ENCODE measurements around the gene CNGB1.
A peak's percentile ranks its signal among the peaks of the same experiment; 100 is the strongest.
"Not testable (repeated sequence)": the region's sequence is repeated elsewhere in the genome, so short reads cannot be mapped to it uniquely, and the experiment has no call there.

CNGB1 gene

GRCh38 chr16:57901480-57902069 is 69.4 kb downstream of the CNGB1 start:
- DNase-seq: no peak
- H3K4me3 Mint-ChIP-seq: no peak overlapping the region
- no peak for ATAC-seq
- H3K9me3 Mint-ChIP-seq: no peaks in the 10 kb centered on the region
- peaks cover 7% of the 10 kb centered on the region for H3K4me1 Mint-ChIP-seq
- H3K27ac Mint-ChIP-seq: no peak overlapping the region
- peaks cover 14% of the 10 kb centered on the region for H3K27me3 Mint-ChIP-seq

- ATAC-seq (no peak), DNase-seq (no peak)
- Mint-ChIP-seq H3K27ac (peak overlapping the region in 1 of 2 donors; percentile 68), H3K27me3 (peaks cover 14% of the 10 kb centered on the region), H3K4me3 (no peak overlapping the region), H3K9me3 (no peaks in the 10 kb centered on the region), H3K4me1 (peaks cover 1% of the 10 kb centered on the region)
These were observed 70.0 kb downstream of the CNGB1 start for GRCh38 chr16:57900796-57901479.

GRCh38 chr16:57899771-57900661 is 70.9 kb downstream of the CNGB1 start:
- ATAC-seq (peak; percentile 86), DNase-seq (peak; percentile 74 to 76)
- Mint-ChIP-seq H3K9me3 (no peaks in the 10 kb centered on the region), H3K27me3 (peaks cover 14% of the 10 kb centered on the region), H3K4me1 (peaks cover under 1% of the 10 kb centered on the region), H3K27ac (no peak overlapping the region), H3K4me3 (no peak overlapping the region)

GRCh38 chr16:57898961-57899360 is 72.0 kb downstream of the CNGB1 start:
- DNase-seq (no peak), ATAC-seq (no peak)
- Mint-ChIP-seq H3K4me3 (no peak overlapping the region), H3K27me3 (peaks cover 15% of the 10 kb centered on the region), H3K4me1 (peaks cover 11% of the 10 kb centered on the region), H3K9me3 (no peaks in the 10 kb centered on the region), H3K27ac (no peak overlapping the region)

- Mint-ChIP-seq H3K9me3 (no peaks in the 10 kb centered on the region), H3K27me3 (peaks cover 12% of the 10 kb centered on the region), H3K4me1 (peaks cover 14% of the 10 kb centered on the region), H3K4me3 (no peak overlapping the region), H3K27ac (no peak overlapping the region)
- DNase-seq: no peak
- ATAC-seq: no peak
These were observed 72.9 kb downstream of the CNGB1 start for GRCh38 chr16:57897996-57898395.

GRCh38 chr16:57897053-57897784 is 73.7 kb downstream of the CNGB1 start:
- H3K4me1 Mint-ChIP-seq: peaks cover 19% of the 10 kb centered on the region
- H3K27me3 Mint-ChIP-seq: peaks cover 19% of the 10 kb centered on the region

GRCh38 chr16:57895081-57895547 is 75.8 kb downstream of the CNGB1 start:
- peaks cover 19% of the 10 kb centered on the region for H3K4me1 Mint-ChIP-seq
- ATAC-seq, H3K27ac Mint-ChIP-seq, H3K9me3 Mint-ChIP-seq, DNase-seq, H3K4me3 Mint-ChIP-seq: not testable (repeated sequence)
- H3K27me3 Mint-ChIP-seq: peaks cover 24% of the 10 kb centered on the region

More at GRCh38 chr16:57897053-57897784, 73.7 kb downstream of the CNGB1 start:
- ATAC-seq (no peak), DNase-seq (no peak)
- no peak overlapping the region for H3K4me3 Mint-ChIP-seq
- no peaks in the 10 kb centered on the region for H3K9me3 Mint-ChIP-seq
- H3K27ac Mint-ChIP-seq: no peak overlapping the region

GRCh38 chr16:57894390-57895080 is 76.4 kb downstream of the CNGB1 start:
- H3K4me3 Mint-ChIP-seq: no peak overlapping the region
- H3K9me3 Mint-ChIP-seq: no peaks in the 10 kb centered on the region
- DNase-seq (no peak), ATAC-seq (no peak)
- H3K27me3 Mint-ChIP-seq: peaks cover 24% of the 10 kb centered on the region
- peaks cover 19% of the 10 kb centered on the region for H3K4me1 Mint-ChIP-seq
- H3K27ac Mint-ChIP-seq: no peak overlapping the region

GRCh38 chr16:57893559-57894389 is 77.2 kb downstream of the CNGB1 start:
- Mint-ChIP-seq H3K4me3 (peak overlapping the region in 1 of 2 donors; percentile 13), H3K27ac (no peak overlapping the region), H3K27me3 (peaks cover 25% of the 10 kb centered on the region), H3K4me1 (peaks cover 19% of the 10 kb centered on the region), H3K9me3 (no peaks in the 10 kb centered on the region)
- ATAC-seq (no peak), DNase-seq (no peak)

- H3K4me1 Mint-ChIP-seq: peaks cover 19% of the 10 kb centered on the region
- H3K27ac Mint-ChIP-seq: no peak overlapping the region
- no peak for ATAC-seq
- H3K4me3 Mint-ChIP-seq: no peak overlapping the region
- H3K9me3 Mint-ChIP-seq: no peaks in the 10 kb centered on the region
- peaks cover 31% of the 10 kb centered on the region for H3K27me3 Mint-ChIP-seq
- no peak for DNase-seq
These were observed 77.7 kb downstream of the CNGB1 start for GRCh38 chr16:57893217-57893558.

GRCh38 chr16:57892447-57893096 is 78.4 kb downstream of the CNGB1 start:
- DNase-seq (no peak), ATAC-seq (no peak)
- H3K27me3 Mint-ChIP-seq: peaks cover 37% of the 10 kb centered on the region
- no peaks in the 10 kb centered on the region for H3K9me3 Mint-ChIP-seq
- peak overlapping the region in 1 of 2 donors; percentile 19 for H3K27ac Mint-ChIP-seq
- H3K4me1 Mint-ChIP-seq: peaks cover 19% of the 10 kb centered on the region
- H3K4me3 Mint-ChIP-seq: no peak overlapping the region

- Mint-ChIP-seq H3K9me3 (no peaks in the 10 kb centered on the region), H3K4me1 (peaks cover 19% of the 10 kb centered on the region), H3K27me3 (peaks cover 40% of the 10 kb centered on the region), H3K27ac (no peak overlapping the region), H3K4me3 (no peak overlapping the region)
- ATAC-seq (no peak), DNase-seq (no peak)
These were observed 78.9 kb downstream of the CNGB1 start for GRCh38 chr16:57892041-57892440.

- Mint-ChIP-seq H3K27me3 (peaks cover 50% of the 10 kb centered on the region), H3K27ac (no peak overlapping the region)
These were observed 80.2 kb downstream of the CNGB1 start for GRCh38 chr16:57890752-57891111.

More at GRCh38 chr16:57890752-57891111, 80.2 kb downstream of the CNGB1 start:
- Mint-ChIP-seq H3K4me3 (no peak overlapping the region), H3K9me3 (no peaks in the 10 kb centered on the region), H3K4me1 (peaks cover 19% of the 10 kb centered on the region)
- no peak for DNase-seq
- no peak for ATAC-seq

Measured in stimulated activated naive CD8-positive, alpha-beta T cell treated with anti-CD3 and anti-CD28 coated beads, Interleukin-15, amount 100 ng/mL, for 72 hours (primary cell).